Fibroblast of pulmonary artery (primary cell): ENCODE data around the gene ANTXR1.
A peak's percentile ranks its signal among the peaks of the same experiment; 100 is the strongest.

Experiments
- DNase-seq: peaks from one replicate; pipeline ENCODE4 v3.0.0-alpha.2; 2010; ENCODE audit warnings: low read depth
- H3K4me3 ChIP-seq: replicated peaks from 2 replicates; pipeline ENCODE4 v1.5.1; 2011; ENCODE audit warnings: low read depth, mild to moderate bottlenecking, control low read depth, low read length, moderate library complexity
- CTCF ChIP-seq: IDR thresholded peaks from 2 replicates; pipeline ENCODE4 v1.5.1; 2011; ENCODE audit warnings: mild to moderate bottlenecking, control low read depth, low read length, inconsistent platforms; ENCODE audit errors: missing control alignments

Gene ANTXR1

DNA sequence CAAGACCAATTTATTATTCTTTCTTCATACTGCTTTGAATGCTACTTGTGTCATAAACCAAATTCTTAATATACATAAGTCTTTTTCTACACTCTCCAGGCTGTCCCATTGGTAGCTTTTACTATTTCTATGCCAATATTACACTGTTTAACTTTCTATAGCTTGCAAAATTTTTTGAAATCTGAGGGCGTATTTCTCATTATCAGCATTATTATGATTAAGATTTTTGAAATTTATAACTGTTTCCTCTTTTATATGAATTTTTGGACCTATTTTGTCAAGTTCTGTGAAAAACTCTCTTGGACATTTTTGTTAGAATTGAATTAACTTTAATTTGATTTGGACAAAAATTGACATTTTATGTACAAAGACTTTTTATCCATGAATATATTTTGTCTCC lies 275.4 kb downstream of the ANTXR1 start:
- no peak overlapping the region for H3K4me3 ChIP-seq
- TF ChIP-seq CTCF: no peak
- no peak for DNase-seq

DNA sequence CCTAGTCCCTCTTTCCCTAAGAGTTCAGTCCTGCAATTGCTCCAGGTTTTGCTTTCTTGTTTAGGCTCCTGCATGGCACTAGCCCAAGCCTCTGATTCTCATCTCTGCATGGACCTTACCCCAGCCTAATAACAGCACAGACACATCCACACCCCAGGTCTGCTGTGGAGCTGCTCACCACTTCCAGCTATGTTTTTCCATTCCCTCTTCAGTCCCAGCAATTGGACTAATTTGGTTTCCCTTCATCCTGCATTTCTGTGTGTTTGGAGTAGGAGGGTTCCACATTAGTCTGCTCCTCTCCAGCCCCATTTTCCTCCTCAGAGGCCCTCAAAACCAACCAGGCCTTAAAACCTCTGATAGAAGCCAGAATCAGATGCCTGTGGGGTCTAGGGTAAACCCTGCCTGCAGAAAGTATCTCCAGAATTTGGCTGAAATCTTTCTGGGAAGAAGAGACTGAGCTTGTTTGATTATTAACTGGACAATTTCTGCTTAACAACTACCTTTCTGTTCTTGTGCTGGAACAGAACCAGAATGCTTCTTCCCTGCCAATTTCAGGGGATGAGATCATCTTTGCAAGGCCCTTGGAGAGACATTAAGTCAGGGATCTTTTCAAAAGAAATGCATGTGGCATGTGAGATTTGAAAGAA lies 278.1 kb downstream of the ANTXR1 start:
- TF ChIP-seq CTCF: no peak
- DNase-seq: peak; percentile 76
- no peak overlapping the region for H3K4me3 ChIP-seq

GRCh38 chr2:69291721-69292120 lies 278.7 kb downstream of the ANTXR1 start:
- H3K4me3 ChIP-seq: no peak overlapping the region
- TF ChIP-seq CTCF: no peak
- no peak for DNase-seq

GRCh38 chr2:69292256-69292655 lies 279.3 kb downstream of the ANTXR1 start:
- no peak for TF ChIP-seq CTCF
- no peak for DNase-seq
- H3K4me3 ChIP-seq: no peak overlapping the region

DNA sequence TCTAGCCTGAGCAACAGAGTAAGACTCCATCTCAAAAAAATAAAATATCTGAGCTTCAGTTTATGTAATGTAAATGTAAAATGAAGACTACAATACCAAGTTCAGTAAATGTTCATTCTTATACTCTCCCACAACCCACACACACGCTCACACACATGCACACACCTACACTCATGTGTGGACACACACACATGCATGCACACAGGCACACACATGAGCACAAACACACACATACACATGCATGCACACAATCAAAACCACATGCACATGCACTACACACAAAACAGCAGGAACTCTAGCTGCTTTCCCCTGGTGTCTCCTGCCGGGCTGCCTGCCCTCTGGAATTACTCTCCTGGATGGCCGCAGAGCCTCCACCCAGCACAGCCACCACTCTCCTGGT lies 283.4 kb downstream of the ANTXR1 start:
- no peak overlapping the region for H3K4me3 ChIP-seq
- no peak for TF ChIP-seq CTCF
- no peak for DNase-seq

DNA sequence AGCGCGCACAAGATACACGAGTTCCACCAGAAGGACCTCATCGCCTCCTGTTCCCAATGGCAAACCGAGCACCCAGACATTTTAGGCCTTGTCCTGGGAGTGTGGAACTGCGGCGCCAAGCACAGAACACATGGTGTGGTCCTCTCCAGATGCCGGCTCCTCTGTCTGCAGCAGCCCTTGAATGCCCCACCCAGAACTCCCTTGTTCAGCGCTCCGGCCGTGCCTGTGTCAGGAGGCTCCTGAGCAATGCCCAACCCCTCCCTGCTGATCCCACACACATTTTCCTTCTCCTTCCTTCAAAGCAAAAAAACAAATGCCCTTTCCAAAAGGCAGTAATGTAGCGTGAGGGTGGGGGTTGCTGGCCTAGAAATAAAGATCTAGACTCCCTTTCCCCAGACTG lies 284.2 kb downstream of the ANTXR1 start:
- DNase-seq: no peak
- H3K4me3 ChIP-seq: no peak overlapping the region
- TF ChIP-seq CTCF: no peak

DNA sequence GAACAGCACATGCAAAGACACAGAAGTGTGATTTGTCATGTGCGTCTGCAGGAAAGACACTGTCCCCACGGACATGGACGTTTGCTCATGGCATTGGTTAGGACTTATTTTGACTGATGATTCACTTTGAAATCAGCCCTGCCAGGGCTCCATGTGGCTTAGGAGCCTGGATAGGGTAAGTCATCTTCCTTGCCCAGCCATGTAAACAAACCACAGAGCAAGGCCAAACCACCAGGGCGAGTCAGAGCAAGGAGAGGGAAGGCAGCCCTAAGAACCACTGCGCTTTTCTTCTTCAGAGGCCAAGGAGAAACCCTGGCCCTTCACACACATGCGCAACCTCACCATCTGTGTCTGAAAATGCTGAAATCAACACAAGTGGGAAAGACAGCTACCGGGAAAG lies 285.3 kb downstream of the ANTXR1 start:
- H3K4me3 ChIP-seq: no peak overlapping the region
- TF ChIP-seq CTCF: no peak
- peak; percentile 74 for DNase-seq
